PFSK-1 (cell line): ENCODE results near the gene ZDHHC24.

Source experiments
- POLR2AphosphoS5 ChIP-seq: IDR thresholded peaks from 2 replicates; pipeline ENCODE4 v1.6.1; 2012; ENCODE audit warnings: low read depth, mild to moderate bottlenecking, control low read depth, low read length, moderate library complexity
- TAF1 ChIP-seq: IDR thresholded peaks from 2 replicates; pipeline ENCODE4 v1.6.1; 2012; ENCODE audit warnings: low read length, control low read depth, borderline replicate concordance; ENCODE audit not compliant: insufficient read depth

GRCh38 chr11:66591175-66591574 lies 45.3 kb upstream of the ZDHHC24 start:
- TF ChIP-seq POLR2AphosphoS5 (no peak), TAF1 (no peak)
